GM18951 (cell line): Measurements from ENCODE around the gene TMOD2.

ENCODE experiments used
- POLR2A ChIP-seq: IDR thresholded peaks from 4 replicates; pipeline ENCODE4 v1.6.1; 2011; ENCODE audit warnings: mild to moderate bottlenecking; ENCODE audit not compliant: insufficient read length, insufficient read depth; ENCODE audit errors: extremely low read depth
- in situ Hi-C: fragments of 300-500 bp; cut with MboI; formaldehyde crosslinking; loops from one replicate; pipeline ENCODE4 v1.12.0; 2022; ENCODE audit warnings: low sequenced_read_pairs, mixed read lengths, inconsistent platforms; ENCODE audit not compliant: unreplicated experiment

Gene TMOD2

GRCh38 chr15:51856714-51857380 is 105.5 kb downstream of the TMOD2 start:
- TF ChIP-seq POLR2A: no peak

GRCh38 chr15:51861557-51862359 is 110.4 kb downstream of the TMOD2 start:
- no peak for TF ChIP-seq POLR2A
- in situ Hi-C loops: no loop called here

More at GRCh38 chr15:51856714-51857380, 105.5 kb downstream of the TMOD2 start:
- in situ Hi-C loops: no loop called here

DNA sequence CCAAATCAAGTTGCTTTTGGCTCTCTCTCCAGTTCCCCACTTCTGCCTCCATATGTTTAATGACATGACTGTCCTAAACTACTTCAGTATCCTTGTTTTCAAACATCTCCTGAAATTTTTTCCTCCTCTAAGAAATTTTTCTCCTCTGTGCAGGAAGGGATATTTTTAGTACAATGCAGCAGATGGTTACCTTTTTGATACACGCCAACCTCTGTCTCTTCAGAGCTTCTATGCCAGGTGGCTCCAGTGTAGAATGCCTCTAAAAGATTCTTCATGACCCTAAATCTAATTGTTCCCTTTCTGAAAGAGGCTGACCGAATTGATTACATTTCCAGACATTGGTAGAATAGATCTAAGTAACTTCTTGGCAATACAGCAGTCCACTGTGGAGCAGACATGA is 111.7 kb downstream of the TMOD2 start:
- TF ChIP-seq POLR2A: no peak
- in situ Hi-C loops: no loop called here

- in situ Hi-C loops: no loop called here
- TF ChIP-seq POLR2A: no peak
Measured at GRCh38 chr15:51864408-51865056, 113.1 kb downstream of the TMOD2 start.

GRCh38 chr15:51865317-51865716 is 113.9 kb downstream of the TMOD2 start:
- TF ChIP-seq POLR2A: no peak
- in situ Hi-C loops: no loop called here
